Cardiac fibroblast (primary cell): Measurements from ENCODE around the gene CHST11.

ENCODE experiments used
- DNase-seq, 2 donors: peaks; one replicate each; pipeline versions ENCODE4 v3.0.0 to v3.0.0-alpha.2; 2010; ENCODE audit warnings: low read depth in 2 of 2
- H3K4me3 ChIP-seq, 2 donors: replicated peaks in 1 of 2; 1 replicate in 1 of 2; 2 replicates in 1 of 2; pipeline ENCODE4 v1.5.1; 2011; ENCODE audit warnings: low read depth in 2 of 2, low read length in 2 of 2, mild to moderate bottlenecking in 2 of 2, moderate library complexity in 1 of 2
- CTCF ChIP-seq: IDR thresholded peaks from one replicate; pipeline ENCODE4 v1.5.1; 2011; ENCODE audit warnings: low read depth, mild to moderate bottlenecking, low read length, inconsistent platforms

Gene CHST11

DNA sequence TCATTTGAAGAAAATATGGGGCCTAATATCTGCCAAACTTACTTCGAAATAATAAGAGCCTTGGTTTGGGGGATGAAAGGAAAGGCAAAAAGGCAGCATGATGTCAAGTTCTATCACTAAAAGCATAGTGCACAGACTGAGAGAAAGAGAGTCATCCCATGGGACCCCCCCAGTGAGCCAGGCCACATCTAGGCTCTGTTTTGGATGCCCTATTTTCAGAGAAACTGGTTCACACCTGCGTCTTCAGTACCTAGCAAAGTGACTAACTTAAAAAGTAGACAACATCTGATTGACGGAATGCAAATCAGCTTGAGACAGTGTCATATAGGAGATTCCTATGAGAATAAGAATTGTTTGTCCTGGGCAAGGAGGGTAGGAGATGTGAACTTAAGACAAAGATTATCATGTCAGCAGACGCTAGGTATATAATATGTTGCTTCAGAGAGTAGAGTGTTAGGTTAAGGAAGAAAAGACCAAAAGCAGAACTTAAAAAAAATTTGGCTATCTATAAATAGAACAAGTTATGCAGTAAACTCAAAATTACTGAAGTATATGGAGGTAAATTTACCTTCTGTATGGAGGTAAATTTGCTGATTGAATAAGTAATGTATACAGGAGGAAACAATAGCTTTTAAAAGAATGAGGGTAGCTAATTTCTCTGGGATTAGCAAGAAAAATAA is 353.1 kb downstream of the CHST11 start:
- H3K4me3 ChIP-seq, result no peak overlapping the region
- DNase-seq, result no peak
- TF ChIP-seq CTCF, result no peak
